HCT116 (cell line): ENCODE data around the gene ARL11. TPM values are rescaled to one million over a fixed set of nuclear protein-coding genes. Genes with fewer than 3 reads are reported as not detected.

Source experiments
- ATAC-seq: fragments of 200-7000 bp; cut with Tn5 transposase; 2 replicates; pipeline ENCODE4 v1.9.1; 2020; ENCODE audit warnings: mild to moderate bottlenecking, moderate library complexity
- Bru-seq: library from RNA; stranded (reverse); fragments of 400-500 nt; gene quantifications from one replicate; lab custom pipeline; 2021; lab: Mats Ljungman, UMichigan
- BruChase-seq, 2 experiments: library from RNA; stranded (reverse); fragments of 400-500 nt; gene quantifications; one replicate each; lab custom pipeline; 2021; lab: Mats Ljungman, UMichigan
- BruUV-seq: library from RNA; stranded (reverse); fragments of 400-500 nt; replicated peaks from 2 replicates; lab custom pipeline; 2021; lab: Mats Ljungman, UMichigan
- CTCF ChIA-PET: fragments of 300-600 bp; sonication (Branson Sonifier 250); formaldehyde crosslinking; loops from one replicate; lab custom pipeline; 2021; ENCODE audit warnings: antibody characterized with exemption; lab: Charles Lee
- POLR2A ChIA-PET: fragments of 300-600, 350-600 bp; sonication (Branson Sonifier 250); formaldehyde crosslinking; loops from one replicate; lab custom pipeline; 2021; ENCODE audit warnings: antibody characterized with exemption; lab: Charles Lee
- RAD21 ChIA-PET, 2 experiments: fragments of 300-600 bp; sonication (Branson Sonifier 250); formaldehyde crosslinking; loops; one replicate each; lab custom pipeline; 2023; ENCODE audit warnings: low total read pairs in 2 of 2; ENCODE audit not compliant: uncharacterized antibody in 2 of 2, unreplicated experiment in 2 of 2, low non-redundant PET in 1 of 2; lab: Charles Lee
- DNase-seq: peaks from one replicate; pipeline ENCODE4 v3.0.0-alpha.2; 2010; ENCODE audit warnings: low read depth, low spot score
- H2AFZ ChIP-seq: fragments of 200-600 bp; shearing (Covaris generic), sonication (generic); 2 replicates; pipeline ENCODE4 v1.6.1; 2017; ENCODE audit warnings: low read depth, mixed run types, mixed read lengths, antibody characterized with exemption, low read length; ENCODE audit not compliant: poor library complexity, severe bottlenecking
- H3K27ac ChIP-seq: 2 replicates; pipeline ENCODE4 v1.5.1; 2012; ENCODE audit warnings: low read depth, low read length
- H3K27me3 ChIP-seq: fragments of 200-600 bp; sonication (generic); 2 replicates; pipeline ENCODE4 v1.6.1; 2016; ENCODE audit warnings: mixed run types, low read length, mixed read lengths; ENCODE audit not compliant: insufficient read depth
- H3K36me3 ChIP-seq, 2 experiments: fragments of 200-500 bp in 1 of 2; fragments of 200-600 bp in 1 of 2; sonication (Bioruptor generic) in 1 of 2; sonication (generic) in 1 of 2; 2 replicates each; pipeline versions ENCODE4 v1.5.1 to v1.6.1; 2014 to 2016; ENCODE audit warnings: low read length in 2 of 2, inconsistent platforms in 1 of 2, mixed read lengths in 1 of 2, mixed run types in 1 of 2; ENCODE audit not compliant: insufficient read depth in 2 of 2, control insufficient read depth in 1 of 2
- H3K4me1 ChIP-seq, 2 experiments: fragments of 200-600 bp in 1 of 2; sonication (generic) in 1 of 2; 2 replicates each; pipeline versions ENCODE4 v1.5.1 to v1.6.1; 2012 to 2017; ENCODE audit warnings: low read length in 2 of 2, inconsistent platforms in 1 of 2, mild to moderate bottlenecking in 1 of 2, mixed read lengths in 1 of 2, mixed run types in 1 of 2, moderate library complexity in 1 of 2; ENCODE audit not compliant: insufficient read depth in 2 of 2, control insufficient read depth in 1 of 2
- H3K4me2 ChIP-seq: fragments of 200-600 bp; sonication (generic); 2 replicates; pipeline ENCODE4 v1.6.1; 2017; ENCODE audit warnings: mixed run types, low read length, mixed read lengths
- H3K4me3 ChIP-seq, 2 experiments: fragments of 200-600 bp in 1 of 2; sonication (generic) in 1 of 2; replicated peaks in 1 of 2; 2 replicates each; pipeline ENCODE4 v1.5.1; 2011 to 2016; ENCODE audit warnings: low read length in 2 of 2, control low read depth in 1 of 2, low read depth in 1 of 2, mild to moderate bottlenecking in 1 of 2, mixed read lengths in 1 of 2, mixed run types in 1 of 2
- H3K79me2 ChIP-seq: fragments of 200-600 bp; sonication (generic); 2 replicates; pipeline ENCODE4 v1.6.1; 2017; ENCODE audit warnings: mild to moderate bottlenecking, mixed run types, low read length, moderate library complexity, mixed read lengths; ENCODE audit not compliant: insufficient read depth
- H3K9ac ChIP-seq: fragments of 200-600 bp; sonication (generic); 2 replicates; pipeline ENCODE4 v1.6.1; 2016; ENCODE audit warnings: low read length, mixed read lengths
- H3K9me2 ChIP-seq: fragments of 200-600 bp; sonication (generic), shearing (Covaris generic); 2 replicates; pipeline ENCODE4 v1.6.1; 2017; ENCODE audit warnings: mixed run types, mild to moderate bottlenecking, moderate library complexity; ENCODE audit not compliant: insufficient read depth
- H3K9me3 ChIP-seq, 2 experiments: fragments of 200-500 bp in 1 of 2; fragments of 200-600 bp in 1 of 2; sonication (Bioruptor generic) in 1 of 2; sonication (generic) in 1 of 2; 2 replicates each; pipeline ENCODE4 v1.6.1; 2014 to 2017; ENCODE audit warnings: low read length in 2 of 2, mixed read lengths in 2 of 2, inconsistent platforms in 1 of 2, low read depth in 1 of 2, mild to moderate bottlenecking in 1 of 2, mixed run types in 1 of 2, moderate library complexity in 1 of 2; ENCODE audit not compliant: control insufficient read depth in 1 of 2, insufficient read depth in 1 of 2
- H4K20me1 ChIP-seq: fragments of 200-600 bp; sonication (generic), shearing (Covaris generic); 2 replicates; pipeline ENCODE4 v1.6.1; 2017; ENCODE audit warnings: mixed run types, mild to moderate bottlenecking, moderate library complexity; ENCODE audit not compliant: insufficient read depth
- CTCF ChIP-seq, 3 experiments: fragments of 200-600 bp in 1 of 3; sonication (generic) in 1 of 3; IDR thresholded peaks in 2 of 3; conservative IDR thresholded peaks in 1 of 3; 2 replicates each; pipeline ENCODE4 v1.5.1; 2012 to 2017; ENCODE audit warnings: low read depth in 2 of 3, low read length in 2 of 3, antibody characterized with exemption in 1 of 3, borderline replicate concordance in 1 of 3, control low read depth in 1 of 3, mild to moderate bottlenecking in 1 of 3, mixed read lengths in 1 of 3, mixed run types in 1 of 3, moderate library complexity in 1 of 3; ENCODE audit not compliant: insufficient read depth in 1 of 3
- EGR1 ChIP-seq: IDR thresholded peaks from 2 replicates; pipeline ENCODE4 v1.6.1; 2012; ENCODE audit warnings: low read depth
- EZH2phosphoT487 ChIP-seq: fragments of 200-600 bp; IDR thresholded peaks from 2 replicates; pipeline ENCODE4 v1.6.1; 2018; ENCODE audit warnings: antibody characterized with exemption, borderline replicate concordance
- MAX ChIP-seq: IDR thresholded peaks from 2 replicates; pipeline ENCODE4 v1.6.1; 2012
- POLR2AphosphoS5 ChIP-seq: IDR thresholded peaks from 2 replicates; pipeline ENCODE4 v1.6.1; 2011; ENCODE audit warnings: mild to moderate bottlenecking, low read depth, low read length, moderate library complexity
- REST ChIP-seq: IDR thresholded peaks from 2 replicates; pipeline ENCODE4 v1.6.1; 2012; ENCODE audit warnings: low read depth
- YY1 ChIP-seq: IDR thresholded peaks from 2 replicates; pipeline ENCODE4 v1.6.1; 2011; ENCODE audit warnings: low read length, low read depth, moderate library complexity, mild to moderate bottlenecking; ENCODE audit not compliant: insufficient replicate concordance; ENCODE audit errors: extremely low read depth
- intact Hi-C: fragments of 100-400 bp; cut with micrococcal nuclease; formaldehyde crosslinking; loops from 2 replicates; pipeline ENCODE4 v1.10.0; 2022
- long read RNA-seq: library from polyadenylated mRNA; unstranded; transcript quantifications from one replicate; pipeline ENCODE4 v2.0.0, GENCODE V29; 2021; ENCODE audit not compliant: unreplicated experiment
- polyA plus RNA-seq: library from polyadenylated mRNA; unstranded; fragments of >200 nt; gene quantifications from 2 replicates; pipeline ENCODE4 v1.2.1, GENCODE V29; 2012; ENCODE audit warnings: missing spikeins
- total RNA-seq: library from RNA; stranded (reverse); gene quantifications from one replicate; pipeline ENCODE4 v1.2.1, GENCODE V29; 2021; ENCODE audit not compliant: unreplicated experiment

ARL11 gene
- total RNA-seq (not detected), Bru-seq, nascent RNA (percentile 10 among the genes with signal in this experiment), BruChase-seq, experiment 1, labeled RNA remaining after a 6-hour chase (not detected), BruChase-seq, experiment 2, labeled RNA remaining after a 2-hour chase (not detected)
- polyA plus RNA-seq: not detected in 2 replicates
- long read RNA-seq: 0 reads

- H4K20me1 ChIP-seq: no peaks in the 10 kb centered on the region
- no peak within 1 kb of the TSS for H3K4me3 ChIP-seq
- CTCF ChIA-PET: no interaction called here
- H3K36me3 ChIP-seq: no peaks in the 10 kb centered on the region
- H3K4me2 ChIP-seq: no peak within 1 kb of the TSS
- no peak for TF ChIP-seq MAX
- no peak for TF ChIP-seq YY1
- TF ChIP-seq POLR2AphosphoS5: no peak
- no peak for TF ChIP-seq EGR1
- TF ChIP-seq REST: no peak
- no peak for TF ChIP-seq CTCF (IDR thresholded peaks at IDR 0.05 in 2 of 3, conservative IDR thresholded peaks at IDR 0.05 in 1 of 3; ENCODE audit: borderline replicate concordance in 1 of 3, insufficient read depth in 1 of 3, low read depth in 2 of 3, low read length in 2 of 3)
- TF ChIP-seq EZH2phosphoT487: no peak
- H3K9me2 ChIP-seq: no peaks in the 10 kb centered on the region
- DNase-seq: no peak
- H2AFZ ChIP-seq: no peak within 1 kb of the TSS
- 0 out of 2 replicates have a peak, but pooled peaks have one; percentile 20 for ATAC-seq
- no peak within 1 kb of the TSS for H3K9ac ChIP-seq
- RAD21 ChIA-PET: no interaction called here
- H3K27me3 ChIP-seq: no peaks in the 10 kb centered on the region
- no peaks in the 10 kb centered on the region for H3K9me3 ChIP-seq
- no peak within 1 kb of the TSS for H3K27ac ChIP-seq
- POLR2A ChIA-PET: no interaction called here
- H3K79me2 ChIP-seq: no peaks in the 10 kb centered on the region
- H3K4me1 ChIP-seq: peaks cover 0 to 12% of the 10 kb centered on the region in 2 experiments; a peak in 1 of 4 replicates
- intact Hi-C loops: no loop called here
- BruUV-seq: no TSS peak
Measured at GRCh38 chr13:49627831-49628652, at the start of gene ARL11. ARL11 (plus strand) TSS chr13:49628507; CDS start chr13:49630448, 1,941 bp downstream.
